Fibroblast of gingiva (primary cell): ENCODE results near the gene ULK4.
A peak's percentile ranks its signal among the peaks of the same experiment; 100 is the strongest.

Experiments used
- DNase-seq: peaks from one replicate; pipeline ENCODE4 v3.0.0-alpha.2; 2011; ENCODE audit warnings: low read depth

The ULK4 gene

DNA sequence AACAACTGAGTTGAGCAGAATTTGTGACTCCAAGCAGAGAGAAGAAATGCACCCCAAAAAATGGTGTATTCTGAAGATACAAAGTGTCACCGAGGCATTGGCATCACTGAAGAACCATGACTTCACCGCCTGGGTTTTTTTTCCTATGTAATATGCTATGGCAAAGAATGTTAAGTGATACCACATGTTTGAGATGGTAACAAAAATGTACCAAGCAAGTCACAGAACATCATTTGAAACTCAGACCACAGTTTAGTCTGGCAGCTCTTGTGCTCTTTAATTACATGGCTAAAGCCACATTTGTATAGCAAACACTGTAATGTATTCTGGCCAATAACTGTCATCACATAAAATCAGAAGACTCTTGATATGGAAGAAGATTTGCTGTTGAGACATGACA, 323.5 kb downstream of the ULK4 start:
- DNase-seq: peak; percentile 68

DNA sequence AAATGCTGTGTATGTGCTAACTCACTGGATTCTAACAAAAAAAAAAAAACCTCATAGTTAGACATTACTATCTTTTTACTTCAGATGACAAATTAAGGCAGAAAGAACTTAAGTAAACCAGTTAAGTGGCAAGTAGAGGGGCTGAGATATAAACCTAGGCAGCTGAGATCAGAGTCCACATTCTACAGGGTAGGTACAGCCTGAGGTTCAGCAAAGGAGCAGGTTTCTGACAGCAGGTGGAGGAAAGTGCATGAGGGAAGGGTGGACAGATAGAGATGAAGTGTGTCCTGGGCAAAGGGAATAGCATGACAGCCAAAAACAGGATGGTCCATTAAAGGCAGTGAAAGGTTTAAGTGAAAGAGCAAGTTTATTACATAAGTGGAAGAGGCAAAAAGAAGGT, 329.2 kb downstream of the ULK4 start:
- DNase-seq: no peak

DNA sequence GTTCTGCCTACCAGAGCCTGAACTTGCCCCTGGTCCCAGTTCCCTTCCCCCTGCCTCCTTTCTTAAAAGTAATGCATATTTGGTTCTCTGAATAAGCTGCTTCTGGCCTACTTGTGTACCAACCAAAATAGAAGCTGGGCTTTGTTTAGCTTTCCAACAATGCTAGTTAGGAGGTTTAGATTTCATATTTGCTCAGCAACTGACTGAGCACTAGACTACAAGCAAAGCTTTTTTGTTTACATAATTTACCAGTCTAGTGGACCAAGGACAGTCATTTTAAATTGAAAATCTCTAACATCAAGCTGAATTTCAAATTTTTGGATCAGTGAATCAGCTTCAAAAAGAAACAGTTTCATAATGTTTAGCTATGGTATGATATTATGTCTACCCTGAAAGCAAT, 331.2 kb downstream of the ULK4 start:
- DNase-seq: peak; percentile 29

GRCh38 chr3:41629986-41630385, 331.9 kb downstream of the ULK4 start:
- DNase-seq: no peak

DNA sequence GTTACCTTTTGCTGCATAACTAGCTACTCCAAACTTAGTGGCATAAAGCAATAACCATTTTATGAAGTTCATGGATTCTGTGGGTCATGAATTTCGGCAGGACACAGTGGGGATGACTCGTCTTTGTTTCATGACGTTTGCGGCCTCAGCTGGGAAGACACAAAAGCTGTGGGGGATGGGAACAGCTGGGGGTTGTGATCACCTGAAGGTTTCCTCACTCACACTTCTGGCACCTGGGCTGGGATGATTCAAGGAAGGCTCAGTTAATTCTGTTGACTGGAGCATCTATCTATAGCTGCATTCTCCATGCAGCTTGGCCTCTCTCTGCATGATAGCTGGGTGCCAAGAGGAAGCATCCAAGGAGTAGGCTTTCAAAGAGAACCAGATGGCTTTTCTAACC, 332.8 kb downstream of the ULK4 start:
- no peak for DNase-seq

- no peak for DNase-seq
Measured at GRCh38 chr3:41627477-41628087, 334.3 kb downstream of the ULK4 start.

- DNase-seq: no peak
Measured at GRCh38 chr3:41612853-41613252, 349.1 kb downstream of the ULK4 start.

DNA sequence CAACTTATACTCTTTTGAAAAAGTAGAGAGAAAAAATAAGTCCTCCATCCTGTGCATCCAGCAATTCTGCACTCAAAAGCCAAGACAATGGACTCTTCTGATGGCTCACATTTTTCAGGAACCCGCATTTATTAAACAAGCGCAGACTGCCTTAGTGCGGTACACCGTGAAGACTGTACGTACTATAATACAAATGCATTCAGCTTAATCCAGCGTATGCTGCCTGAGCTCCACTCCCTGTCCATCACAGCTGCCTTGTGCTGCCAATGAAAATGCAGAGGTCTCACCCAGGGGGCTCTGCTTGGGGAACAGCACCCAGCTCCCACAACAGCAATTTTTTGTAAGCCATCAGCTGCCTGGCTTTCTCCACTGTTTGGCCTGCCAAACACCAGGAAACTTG, 350.9 kb downstream of the ULK4 start:
- DNase-seq: no peak

DNA sequence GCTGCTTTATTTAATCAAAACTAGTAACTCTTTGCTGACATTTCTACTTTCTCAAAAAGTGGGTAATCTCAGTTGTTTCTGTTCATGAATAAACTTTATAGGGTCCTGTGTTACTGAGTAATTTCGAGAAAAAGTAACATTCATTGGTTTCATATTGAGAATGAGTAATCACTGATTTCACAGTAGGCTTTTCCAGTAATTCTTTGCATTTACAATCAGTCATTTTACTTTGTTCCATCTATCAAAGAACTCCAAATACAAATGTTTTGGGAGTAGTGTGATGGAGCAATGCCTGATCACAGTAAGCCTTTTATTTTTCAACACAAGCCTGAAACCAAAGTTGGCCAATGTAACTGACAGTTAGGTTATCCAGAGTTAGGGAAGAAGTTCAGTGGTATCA, 353.6 kb downstream of the ULK4 start:
- DNase-seq: no peak

- DNase-seq: no peak
Measured at GRCh38 chr3:41603807-41604206, 358.1 kb downstream of the ULK4 start.

- DNase-seq: no peak
Measured at GRCh38 chr3:41602121-41602520, 359.8 kb downstream of the ULK4 start.

- DNase-seq: no peak
Measured at GRCh38 chr3:41601404-41601987, 360.4 kb downstream of the ULK4 start.

- DNase-seq: no peak
Measured at GRCh38 chr3:41600616-41601015, 361.3 kb downstream of the ULK4 start.

- DNase-seq: no peak
Measured at GRCh38 chr3:41599127-41599484, 362.8 kb downstream of the ULK4 start.

DNA sequence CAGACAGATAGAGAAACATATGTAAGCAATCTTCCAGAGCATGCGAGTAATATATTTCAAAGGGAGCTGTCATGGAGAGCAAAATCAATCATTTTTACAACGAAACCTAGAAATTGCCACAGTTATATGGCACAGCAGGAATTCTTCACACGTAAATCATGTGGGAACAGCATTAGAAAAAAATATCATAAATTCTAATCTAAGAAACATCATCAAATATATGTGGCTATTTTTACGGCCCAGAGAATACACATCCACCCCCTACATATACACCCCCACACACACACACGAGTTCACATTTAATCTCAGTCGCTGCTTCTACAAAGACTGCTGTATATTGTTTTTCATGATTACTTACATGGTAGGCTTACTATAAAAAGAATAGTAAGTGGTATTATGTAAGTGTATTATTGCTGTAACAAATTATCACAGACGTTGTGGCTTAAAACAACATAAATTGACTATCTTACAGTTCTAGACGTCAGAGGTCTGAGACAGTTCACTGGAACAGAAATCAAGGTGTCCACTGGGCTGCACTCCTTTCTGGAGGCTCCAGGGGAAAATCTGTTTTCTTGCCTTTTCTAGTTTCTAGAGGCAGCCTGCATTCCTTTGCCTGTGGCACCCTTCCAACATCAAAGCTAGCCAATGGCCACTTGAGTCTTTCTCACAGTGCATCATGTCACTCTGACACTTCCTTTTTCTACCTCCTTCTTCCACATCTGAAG, 363.3 kb downstream of the ULK4 start:
- peak; percentile 16 for DNase-seq

GRCh38 chr3:41593774-41594173, 368.1 kb downstream of the ULK4 start:
- no peak for DNase-seq

DNA sequence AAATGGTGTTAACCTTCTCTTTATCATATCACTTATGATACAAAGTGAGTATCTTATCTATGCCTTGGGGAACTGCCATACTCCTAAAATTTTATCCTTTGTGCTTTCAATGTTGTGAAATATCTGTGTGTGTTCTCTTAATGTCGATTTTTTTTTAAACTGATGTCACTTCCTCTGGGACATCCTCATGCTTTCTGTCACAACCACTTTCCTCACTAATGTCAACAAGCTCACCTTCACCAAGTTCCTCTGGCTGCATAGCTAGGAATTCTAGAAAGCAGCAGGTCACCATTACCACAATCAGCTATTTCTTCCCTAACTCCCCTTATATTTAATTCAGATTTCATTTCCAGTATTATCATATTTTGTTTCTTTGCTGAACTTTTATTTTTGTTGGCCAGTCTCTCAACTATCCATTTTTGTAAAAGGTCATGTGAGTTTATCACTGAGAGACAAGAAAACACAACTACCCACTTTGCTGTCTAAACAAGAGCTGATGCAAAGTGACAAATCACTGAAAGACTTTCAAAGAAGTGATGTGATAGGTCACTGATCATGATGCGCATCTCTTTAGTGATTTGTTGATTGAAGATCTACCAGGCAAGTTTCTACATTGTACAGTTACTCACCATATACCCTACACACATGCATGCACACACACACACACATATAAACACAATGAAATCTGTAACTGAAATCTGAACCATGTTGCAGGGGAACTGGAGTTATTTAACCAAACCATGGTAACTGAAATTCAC, 369.0 kb downstream of the ULK4 start:
- no peak for DNase-seq

GRCh38 chr3:41583014-41583413, 378.9 kb downstream of the ULK4 start:
- no peak for DNase-seq

- no peak for DNase-seq
Measured at GRCh38 chr3:41581700-41582099, 380.2 kb downstream of the ULK4 start.

DNA sequence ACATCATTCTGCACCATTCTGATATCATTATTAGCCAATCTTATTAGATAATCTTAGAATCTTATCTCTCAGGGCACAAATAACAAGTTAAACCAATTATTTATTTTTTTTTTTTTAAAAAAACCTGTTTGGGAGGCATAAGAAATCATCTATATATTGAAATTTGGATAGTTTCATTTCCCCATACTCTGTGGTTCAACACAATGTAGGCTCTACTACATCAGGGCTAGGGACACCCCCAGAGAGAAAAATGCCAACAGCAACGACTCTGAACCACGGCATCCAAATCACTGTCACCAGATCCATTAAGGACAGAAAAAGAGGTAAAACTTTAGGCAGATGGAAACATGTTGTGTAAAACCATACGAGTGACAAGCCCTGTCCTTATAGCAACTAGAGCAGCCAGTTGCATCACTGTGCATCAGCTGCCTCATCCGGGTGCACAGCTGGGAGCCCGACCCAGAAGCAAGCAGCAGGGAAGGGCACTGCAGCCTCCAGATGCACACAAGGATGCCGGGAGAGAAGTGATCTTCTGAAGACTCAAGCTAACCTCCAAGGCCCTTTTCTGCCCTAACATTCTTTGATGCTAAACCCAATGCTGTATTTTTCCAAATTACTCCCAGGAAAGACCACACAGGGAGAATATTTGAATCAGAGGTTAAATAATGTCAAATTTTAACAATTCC, 381.5 kb downstream of the ULK4 start:
- DNase-seq: no peak

DNA sequence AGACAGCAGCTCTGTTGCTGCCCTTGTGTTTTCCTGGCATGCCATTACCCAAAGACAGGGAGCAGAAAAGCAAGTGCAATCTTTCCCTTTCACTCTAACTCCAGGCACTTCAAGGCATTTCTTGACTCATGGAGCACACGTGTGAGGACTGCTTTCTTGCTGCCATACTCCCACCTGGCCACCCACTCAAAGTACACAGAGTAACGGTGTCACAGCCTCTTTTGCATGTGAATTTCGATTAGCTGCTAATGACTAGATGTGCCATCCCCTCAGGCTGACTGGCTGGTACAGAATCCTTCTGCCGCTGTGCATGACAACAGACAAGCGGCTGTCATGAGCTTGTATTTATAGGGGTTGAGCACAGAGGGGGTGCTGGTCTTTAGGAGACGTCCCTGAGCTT, 382.0 kb downstream of the ULK4 start:
- DNase-seq: no peak

DNA sequence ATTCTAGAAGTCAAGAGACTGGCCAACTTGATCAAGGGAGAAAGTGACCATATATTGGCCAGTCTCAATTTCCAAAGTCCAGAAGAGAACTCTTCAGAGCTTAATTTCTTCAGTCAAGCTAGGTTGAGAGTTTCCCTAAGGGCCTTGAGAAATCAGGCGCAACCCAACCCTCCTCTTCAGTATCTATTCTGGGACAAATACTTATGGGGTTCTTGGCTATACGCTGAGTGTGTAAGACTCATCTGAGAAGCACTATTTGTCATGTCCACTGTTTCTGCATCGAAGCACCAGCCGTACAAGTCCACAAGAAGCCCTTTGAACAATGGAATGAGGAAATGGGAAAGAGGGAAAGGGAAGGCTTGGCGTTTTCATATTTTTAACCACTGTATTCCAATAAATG, 383.1 kb downstream of the ULK4 start:
- DNase-seq: no peak
